CD4-positive, CD25-positive, alpha-beta regulatory T cell (primary cell): ENCODE measurements around the gene RPL35. TPM values are rescaled to one million over a fixed set of nuclear protein-coding genes. Genes with fewer than 3 reads are reported as not detected.
A peak's percentile ranks its signal among the peaks of the same experiment; 100 is the strongest.

Experiments used
- ATAC-seq, 2 donors: fragments of 150-1000 bp; cut with Tn5 transposase; one replicate each; pipeline ENCODE4 v1.10.0; 2021; ENCODE audit warnings: low read depth in 2 of 2, moderate number of reproducible peaks in 2 of 2, moderate library complexity in 1 of 2
- DNase-seq, 3 donors: peaks; one replicate each; pipeline versions ENCODE4 v3.0.0 to v3.0.0-alpha.2; 2012 to 2022; ENCODE audit warnings: mixed read lengths in 1 of 3
- H3K27ac ChIP-seq: one replicate; pipeline ENCODE4 v1.7.0; 2013; ENCODE audit warnings: mild to moderate bottlenecking, low read length; ENCODE audit not compliant: insufficient read depth, poor library complexity, severe bottlenecking
- H3K27me3 ChIP-seq: one replicate; pipeline ENCODE4 v1.7.0; 2013; ENCODE audit warnings: low read length; ENCODE audit not compliant: control insufficient read depth, insufficient read depth
- H3K36me3 ChIP-seq: one replicate; pipeline ENCODE4 v1.7.0; 2013; ENCODE audit warnings: mild to moderate bottlenecking, low read length, moderate library complexity; ENCODE audit not compliant: control insufficient read depth, insufficient read depth
- H3K4me1 ChIP-seq: 2 replicates; pipeline ENCODE4 v1.7.0; 2013; ENCODE audit warnings: mild to moderate bottlenecking, low read length; ENCODE audit not compliant: insufficient read depth, control insufficient read depth, poor library complexity, severe bottlenecking
- H3K4me3 ChIP-seq: one replicate; pipeline ENCODE4 v1.7.0; 2013; ENCODE audit warnings: low read depth, mild to moderate bottlenecking, low read length, moderate library complexity
- H3K9me3 ChIP-seq, 2 experiments: 1 replicate in 1 of 2; 2 replicates in 1 of 2; pipeline ENCODE4 v1.7.0; 2013; ENCODE audit warnings: low read length in 2 of 2, mild to moderate bottlenecking in 1 of 2, moderate library complexity in 1 of 2; ENCODE audit not compliant: control insufficient read depth in 2 of 2
- H3K27ac Mint-ChIP-seq, 3 donors: one replicate each; pipeline ENCODE4 v1.8.0; 2020 to 2022; ENCODE audit warnings: mild to moderate bottlenecking in 3 of 3, mixed read lengths in 3 of 3, moderate library complexity in 2 of 3
- H3K27me3 Mint-ChIP-seq: one replicate; pipeline ENCODE4 v1.8.0; 2022; ENCODE audit warnings: mild to moderate bottlenecking, mixed read lengths
- H3K36me3 Mint-ChIP-seq: one replicate; pipeline ENCODE4 v1.8.0; 2020; ENCODE audit warnings: mixed read lengths
- H3K4me1 Mint-ChIP-seq, 4 donors: one replicate each; pipeline ENCODE4 v1.8.0; 2020 to 2022; ENCODE audit warnings: mixed read lengths in 4 of 4, mild to moderate bottlenecking in 1 of 4
- H3K4me3 Mint-ChIP-seq, 4 donors: one replicate each; pipeline ENCODE4 v1.8.0; 2020 to 2022; ENCODE audit warnings: mild to moderate bottlenecking in 4 of 4, mixed read lengths in 4 of 4, moderate library complexity in 3 of 4
- H3K9me3 Mint-ChIP-seq, 7 donors: one replicate each; pipeline ENCODE4 v1.8.0; 2020 to 2022; ENCODE audit warnings: mixed read lengths in 7 of 7, mild to moderate bottlenecking in 3 of 7, moderate library complexity in 2 of 7
- polyA plus RNA-seq, 4 donors: library from polyadenylated mRNA; unstranded; fragments of 300-500 nt; fragmentation: Illumina TruSeq; gene quantifications; one replicate each; pipeline ENCODE4 v1.2.3, GENCODE V29; 2021
- total RNA-seq: library from RNA; stranded (reverse); gene quantifications from one replicate; pipeline ENCODE4 v1.2.3, GENCODE V29; 2022

Gene RPL35
- total and polyA plus RNA-seq, 5 donors from 2014 or later: 1,242 to 2,085 (median 1,792) TPM

DNA sequence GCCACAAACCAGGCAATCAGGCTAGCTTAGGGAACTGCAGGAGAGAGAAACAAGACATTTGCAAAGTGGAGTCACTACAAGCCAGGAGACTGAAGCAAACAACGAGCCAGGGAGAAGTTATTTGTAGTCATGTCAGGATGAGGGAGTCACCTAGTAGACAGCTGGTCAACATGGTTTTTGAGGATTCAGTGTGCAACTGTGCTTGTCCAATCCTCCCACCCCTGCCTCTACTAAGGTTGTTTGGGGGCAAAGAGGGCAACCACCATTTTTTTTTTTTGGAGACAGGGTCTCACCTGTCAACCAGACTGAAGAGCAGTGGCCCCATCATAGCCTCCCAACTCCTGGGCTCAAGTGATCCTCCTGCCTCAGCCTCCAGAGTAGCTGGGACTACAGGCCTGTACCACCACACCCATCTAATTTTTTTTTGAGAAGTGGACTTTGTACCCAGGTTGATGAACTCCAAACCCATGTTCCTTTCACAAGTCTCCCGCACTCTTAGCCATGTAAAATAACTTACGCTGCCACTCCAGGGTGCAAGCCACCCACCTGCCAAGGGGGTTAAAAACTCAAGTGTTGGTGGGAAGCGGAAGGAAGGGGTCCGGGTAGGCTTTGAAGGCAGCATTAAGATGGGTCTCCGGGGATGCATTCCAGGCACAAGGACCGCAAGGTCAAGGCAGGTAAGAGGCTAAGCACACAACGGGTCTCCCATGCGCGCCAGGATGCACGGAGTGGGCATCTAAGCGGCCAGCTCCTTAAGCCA, 995 bp downstream of the RPL35 start:
- Mint-ChIP-seq H3K4me1 (peaks cover 9 to 48% (median 25%) of the 10 kb centered on the region in 4 donors), H3K27me3 (no peaks in the 10 kb centered on the region), H3K27ac (peak overlapping the region; percentile 96 to 99 (median 97)), H3K4me3 (peak overlapping the region; percentile 95 to 98 (median 97)), H3K36me3 (peaks cover 23% of the 10 kb centered on the region), H3K9me3 (no peaks in the 10 kb centered on the region)
- H3K4me3 ChIP-seq: peak overlapping the region; percentile 74
- no peak for ATAC-seq
- DNase-seq: no peak
- H3K4me1 ChIP-seq: peaks cover 31% of the 10 kb centered on the region
- H3K36me3 ChIP-seq: peaks cover 37% of the 10 kb centered on the region
- H3K9me3 ChIP-seq: no peaks in the 10 kb centered on the region
- peak overlapping the region; percentile 93 for H3K27ac ChIP-seq
- H3K27me3 ChIP-seq: no peaks in the 10 kb centered on the region

DNA sequence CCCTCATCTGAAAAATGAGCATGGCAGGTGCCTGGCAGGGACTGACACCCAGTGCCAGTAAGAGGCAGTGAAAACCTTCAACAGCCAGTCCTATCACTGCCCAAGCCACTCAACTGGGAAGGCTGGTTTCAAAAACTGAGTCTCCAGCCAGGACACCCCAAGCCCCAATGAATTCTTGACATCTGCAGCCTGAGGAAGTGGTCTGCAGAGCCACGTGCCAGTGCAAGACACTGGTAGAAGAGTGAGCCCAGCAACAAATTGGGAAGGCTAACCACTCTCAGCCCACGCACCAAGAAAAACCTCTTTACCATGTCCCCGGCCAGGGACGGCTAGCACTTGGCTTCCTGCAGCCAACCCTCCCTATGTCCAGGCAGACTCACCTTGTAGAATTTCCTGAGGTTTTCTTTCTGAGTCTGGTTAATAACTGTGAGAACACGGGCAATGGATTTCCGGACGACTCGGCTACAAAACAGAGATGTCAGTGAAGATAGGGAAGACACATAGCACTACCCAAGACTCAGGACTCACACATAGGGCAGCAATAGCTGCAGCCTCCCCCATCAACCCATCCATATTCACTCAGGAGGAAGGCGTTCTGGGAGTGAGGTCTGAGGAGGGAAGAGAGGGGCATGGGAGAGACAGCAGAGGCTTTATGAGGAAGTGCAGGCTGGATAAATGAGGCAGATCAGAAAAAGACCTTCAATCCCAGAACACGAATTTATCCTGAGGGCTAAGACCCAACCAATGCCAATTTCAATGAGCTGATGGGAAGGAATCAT, 1.8 kb downstream of the RPL35 start:
- Histone ChIP-seq H3K4me3 (peak overlapping the region; percentile 74), H3K36me3 (peaks cover 37% of the 10 kb centered on the region), H3K27ac (peak overlapping the region; percentile 93), H3K27me3 (no peaks in the 10 kb centered on the region), H3K4me1 (peaks cover 31% of the 10 kb centered on the region), H3K9me3 (no peaks in the 10 kb centered on the region)
- DNase-seq: no peak
- peak overlapping the region; percentile 64 to 99 (median 97) for H3K27ac Mint-ChIP-seq
- H3K4me3 Mint-ChIP-seq: peak overlapping the region; percentile 95 to 98 (median 97)
- peaks cover 9 to 52% (median 25%) of the 10 kb centered on the region in 4 donors for H3K4me1 Mint-ChIP-seq
- ATAC-seq: no peak
- H3K9me3 Mint-ChIP-seq: no peaks in the 10 kb centered on the region
- H3K36me3 Mint-ChIP-seq: peaks cover 23% of the 10 kb centered on the region
- no peaks in the 10 kb centered on the region for H3K27me3 Mint-ChIP-seq

DNA sequence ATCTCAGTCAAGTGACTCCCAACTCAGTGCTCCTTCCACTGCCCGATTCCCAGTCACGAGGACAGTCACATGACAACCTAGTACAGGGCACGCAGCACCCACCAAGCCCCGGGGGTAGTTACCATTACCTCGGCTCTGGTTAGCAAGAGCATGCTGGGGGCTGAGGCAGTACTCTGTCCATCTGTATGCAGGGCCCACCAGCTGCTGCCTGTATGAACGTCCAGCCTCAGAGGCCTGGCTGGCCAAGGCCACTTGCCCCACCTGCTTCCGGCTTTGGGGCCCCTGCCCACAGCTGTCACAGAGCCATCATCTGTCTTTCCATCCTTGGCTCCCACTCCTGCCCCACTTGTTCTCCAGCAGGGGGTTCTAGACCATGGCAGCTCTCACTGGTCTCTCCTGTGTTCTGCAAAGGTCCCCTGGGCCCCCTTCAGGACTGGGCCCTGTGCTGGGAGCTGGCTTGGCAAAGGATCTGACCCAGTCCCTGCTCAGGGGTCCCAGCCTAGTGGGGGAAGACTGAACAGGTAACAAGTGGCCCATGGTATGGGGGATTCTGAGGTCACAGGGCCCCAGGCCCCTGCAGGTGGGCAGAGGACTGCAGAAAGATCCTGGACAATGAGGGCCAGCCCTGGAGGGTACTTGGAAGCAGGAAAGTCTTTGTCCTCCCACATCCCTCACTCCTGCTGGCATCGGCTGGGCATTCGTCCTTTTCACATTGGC, 3.3 kb downstream of the RPL35 start:
- Mint-ChIP-seq H3K27ac (no peak overlapping the region), H3K27me3 (no peaks in the 10 kb centered on the region), H3K4me3 (no peak overlapping the region), H3K36me3 (peaks cover 23% of the 10 kb centered on the region), H3K9me3 (no peaks in the 10 kb centered on the region), H3K4me1 (peaks cover 7 to 53% (median 23%) of the 10 kb centered on the region in 4 donors)
- Histone ChIP-seq H3K27me3 (no peaks in the 10 kb centered on the region), H3K9me3 (no peaks in the 10 kb centered on the region), H3K4me3 (no peak overlapping the region), H3K27ac (no peak overlapping the region), H3K4me1 (peaks cover 31% of the 10 kb centered on the region), H3K36me3 (peaks cover 37% of the 10 kb centered on the region)
- DNase-seq (no peak), ATAC-seq (no peak)

DNA sequence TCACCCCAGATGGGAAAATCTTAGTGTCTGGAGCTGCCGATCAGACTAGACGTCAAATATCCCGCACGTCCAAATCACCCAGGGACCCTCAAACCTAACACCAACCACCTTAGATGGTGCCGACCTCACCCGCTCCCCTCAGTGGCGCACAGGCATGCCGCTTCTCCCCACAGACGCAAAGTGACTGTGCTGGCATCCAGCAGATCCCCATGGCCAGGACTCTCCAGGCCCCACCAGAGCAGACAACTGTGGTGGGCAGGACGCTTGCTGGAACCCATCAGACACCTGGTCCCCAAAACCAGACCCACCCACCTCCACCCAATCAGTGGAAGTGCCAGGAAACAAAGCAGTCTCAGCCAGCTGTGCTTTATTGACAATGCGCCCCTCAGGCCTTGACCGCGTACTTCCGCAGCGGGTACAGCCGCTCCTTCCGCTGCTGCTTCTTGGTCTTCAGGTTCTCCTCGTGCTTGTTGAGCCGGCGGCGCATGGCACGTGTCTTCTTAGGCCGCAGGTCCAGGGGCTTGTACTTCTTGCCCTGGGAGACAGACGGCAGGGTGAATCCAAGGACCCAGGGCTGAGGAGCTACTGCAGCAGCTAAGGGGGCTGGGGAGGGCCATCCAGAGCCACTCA, 4.1 kb downstream of the RPL35 start:
- Mint-ChIP-seq H3K4me1 (peaks cover 5 to 56% (median 25%) of the 10 kb centered on the region in 4 donors), H3K4me3 (peak overlapping the region in 2 of 4 donors; percentile 38 to 75), H3K36me3 (peaks cover 23% of the 10 kb centered on the region), H3K9me3 (peaks cover 0 to 1% (median 0%) of the 10 kb centered on the region in 7 donors), H3K27me3 (no peaks in the 10 kb centered on the region), H3K27ac (no peak overlapping the region)
- DNase-seq (no peak), ATAC-seq (no peak)
- Histone ChIP-seq H3K4me1 (peaks cover 36% of the 10 kb centered on the region), H3K27ac (no peak overlapping the region), H3K27me3 (no peaks in the 10 kb centered on the region), H3K4me3 (no peak overlapping the region), H3K36me3 (peaks cover 37% of the 10 kb centered on the region), H3K9me3 (no peaks in the 10 kb centered on the region)

DNA sequence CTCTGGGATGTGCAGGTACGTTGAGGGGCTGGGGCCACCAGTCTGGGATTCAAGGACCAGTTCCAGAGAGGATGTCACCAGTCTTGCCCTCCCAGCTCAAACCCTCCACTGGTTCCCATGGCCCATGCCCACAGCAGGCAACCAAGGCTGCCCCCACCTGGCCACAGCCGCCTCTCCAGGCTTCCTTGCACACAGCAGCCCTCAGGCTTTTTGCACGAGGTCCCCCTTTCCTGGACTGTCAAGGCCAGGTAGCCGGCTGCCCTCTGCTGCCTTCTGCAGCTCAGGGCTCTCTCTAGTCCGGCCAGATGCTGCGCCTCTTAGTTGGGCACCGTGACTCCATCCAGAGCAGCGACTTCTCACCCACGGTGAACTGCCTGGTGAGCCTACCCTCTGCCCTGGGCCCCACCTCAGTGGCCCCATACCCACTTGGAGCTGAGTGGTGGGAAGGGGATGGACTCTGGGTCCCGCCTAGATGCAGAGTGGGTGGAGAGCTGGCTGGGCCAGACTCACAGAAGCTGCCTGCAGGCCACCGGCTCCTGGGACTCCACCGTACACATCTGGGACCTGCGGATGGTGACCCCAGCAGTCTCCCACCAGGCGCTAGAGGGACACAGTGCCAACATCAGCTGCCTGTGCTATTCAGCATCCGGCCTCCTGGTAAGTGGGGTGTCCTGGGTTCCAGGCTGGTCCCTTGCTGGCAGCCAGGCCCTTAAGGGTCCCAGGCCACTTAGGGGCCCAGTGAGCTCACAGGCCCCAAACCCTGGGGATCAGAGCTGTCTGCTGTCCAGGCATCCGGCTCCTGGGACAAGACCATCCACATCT, 5.6 kb downstream of the RPL35 start:
- no peaks in the 10 kb centered on the region for H3K9me3 ChIP-seq
- Mint-ChIP-seq H3K27ac (no peak overlapping the region), H3K4me3 (peak overlapping the region in 2 of 4 donors; percentile 4 to 25), H3K36me3 (peaks cover 20% of the 10 kb centered on the region), H3K4me1 (peaks cover 0 to 49% (median 21%) of the 10 kb centered on the region in 4 donors), H3K9me3 (peaks cover 0 to 1% (median 0%) of the 10 kb centered on the region in 7 donors), H3K27me3 (peaks cover 3% of the 10 kb centered on the region)
- H3K27me3 ChIP-seq: no peaks in the 10 kb centered on the region
- H3K4me3 ChIP-seq: no peak overlapping the region
- peak in 1 of 3 donors; percentile 11 for DNase-seq
- peaks cover 36% of the 10 kb centered on the region for H3K4me1 ChIP-seq
- peaks cover 37% of the 10 kb centered on the region for H3K36me3 ChIP-seq
- H3K27ac ChIP-seq: no peak overlapping the region
- no peak for ATAC-seq

DNA sequence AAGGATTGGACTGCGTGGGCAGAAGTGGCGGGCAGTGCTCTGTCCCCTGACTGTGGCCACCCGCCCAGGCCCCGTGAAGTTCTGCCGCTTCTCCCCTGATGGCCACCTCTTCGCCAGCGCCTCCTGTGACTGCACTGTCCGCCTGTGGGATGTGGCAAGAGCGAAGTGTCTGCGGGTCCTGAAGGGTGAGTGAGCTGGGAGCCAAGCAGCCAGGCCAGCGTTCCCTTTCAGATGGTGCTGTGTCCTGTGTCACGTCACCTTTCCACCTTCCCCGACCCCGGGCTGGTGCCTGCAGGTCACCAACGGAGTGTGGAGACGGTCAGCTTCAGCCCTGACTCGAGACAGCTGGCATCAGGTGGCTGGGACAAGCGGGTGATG, 6.2 kb downstream of the RPL35 start:
- H3K4me1 ChIP-seq: peaks cover 30% of the 10 kb centered on the region
- H3K27ac ChIP-seq: no peak overlapping the region
- H3K27me3 ChIP-seq: no peaks in the 10 kb centered on the region
- ATAC-seq (no peak), DNase-seq (no peak)
- H3K36me3 Mint-ChIP-seq: peaks cover 18% of the 10 kb centered on the region
- H3K9me3 ChIP-seq: no peaks in the 10 kb centered on the region
- peak overlapping the region in 2 of 4 donors; percentile 4 to 61 for H3K4me3 Mint-ChIP-seq
- peaks cover 37% of the 10 kb centered on the region for H3K36me3 ChIP-seq
- peak overlapping the region in 1 of 3 donors; percentile 43 for H3K27ac Mint-ChIP-seq
- H3K4me3 ChIP-seq: no peak overlapping the region
- peaks cover 0 to 1% (median 0%) of the 10 kb centered on the region in 7 donors for H3K9me3 Mint-ChIP-seq
- H3K4me1 Mint-ChIP-seq: peaks cover 0 to 43% (median 17%) of the 10 kb centered on the region in 4 donors
- peaks cover 7% of the 10 kb centered on the region for H3K27me3 Mint-ChIP-seq
